SU-DHL-6 (cell line): ENCODE results near the gene NPEPL1.

Experiments
- CTCF ChIP-seq: fragments of 200-600 bp; sonication (generic); IDR thresholded peaks from one replicate; pipeline ENCODE4 v1.5.1; 2017; ENCODE audit warnings: antibody characterized with exemption, mild to moderate bottlenecking, low read length, moderate library complexity; ENCODE audit not compliant: insufficient read depth, poor library complexity, severe bottlenecking
- EZH2phosphoT487 ChIP-seq: fragments of 200-600 bp; sonication (generic), shearing (Covaris generic); conservative IDR thresholded peaks from 2 replicates; pipeline ENCODE4 v1.6.1; 2018; ENCODE audit warnings: mild to moderate bottlenecking, antibody characterized with exemption, low read length, moderate library complexity, mixed read lengths

DNA sequence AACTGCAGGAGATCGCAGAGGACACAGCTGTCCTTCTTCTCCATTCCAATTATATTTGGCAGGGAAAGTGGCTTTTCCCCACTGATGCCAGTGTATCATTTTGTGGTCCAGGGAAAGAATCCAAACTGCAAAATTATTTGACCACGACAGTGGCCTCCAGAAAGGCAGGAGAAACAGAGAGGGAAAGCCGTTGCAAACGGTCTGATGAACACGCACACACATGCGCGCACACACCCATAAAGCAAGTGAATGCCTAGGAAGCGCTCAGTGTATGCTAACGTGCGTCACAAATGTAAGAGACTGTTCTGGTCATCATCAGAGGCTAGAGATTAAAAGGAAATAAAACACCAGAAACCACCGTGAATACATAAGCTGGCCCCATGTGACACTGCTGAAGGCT, 54.0 kb downstream of the NPEPL1 start:
- no peak for TF ChIP-seq CTCF
- TF ChIP-seq EZH2phosphoT487, result no peak
